IMR-90 (cell line): ENCODE results near the gene MARK2. TPM values are rescaled to one million over a fixed set of nuclear protein-coding genes. Genes with fewer than 3 reads are reported as not detected.

Experiments used
- ATAC-seq: fragments of 200-7000 bp; cut with Tn5 transposase; 2 replicates; pipeline ENCODE4 v1.9.1; 2020; ENCODE audit warnings: low read depth, mild to moderate bottlenecking, moderate library complexity
- BruUV-seq: library from RNA; stranded (reverse); fragments of 400-500 nt; replicated peaks from 2 replicates; lab custom pipeline; 2021; lab: Mats Ljungman, UMichigan
- CTCF ChIA-PET: fragments of 300-600 bp; formaldehyde crosslinking; extraction: SDS; loops from one replicate; lab custom pipeline; 2021; ENCODE audit warnings: antibody characterized with exemption; lab: Yijun Ruan, JAX
- POLR2A ChIA-PET: fragments of 300-600 bp; sonication (Branson Sonifier 250); formaldehyde crosslinking; loops from one replicate; lab custom pipeline; 2022; ENCODE audit warnings: antibody characterized with exemption; ENCODE audit not compliant: unreplicated experiment; lab: Charles Lee
- DNase-seq: peaks from one replicate; pipeline ENCODE4 v3.0.0; 2013
- H2AFZ ChIP-seq: replicated peaks from 2 replicates; pipeline ENCODE3; 2013; ENCODE audit warnings: low read length, mild to moderate bottlenecking; ENCODE audit not compliant: poor library complexity
- H2AK5ac ChIP-seq: 2 replicates; pipeline ENCODE4 v1.6.1; 2013; ENCODE audit warnings: low read depth, low read length, inconsistent platforms
- H2AK9ac ChIP-seq: replicated peaks from 2 replicates; pipeline ENCODE3; 2013; ENCODE audit warnings: mild to moderate bottlenecking, low read depth, low read length, moderate library complexity; ENCODE audit not compliant: poor library complexity
- H2BK120ac ChIP-seq: 2 replicates; pipeline ENCODE4 v1.6.1; 2013; ENCODE audit warnings: low read depth, low read length, inconsistent platforms
- H2BK15ac ChIP-seq: 3 replicates; pipeline ENCODE4 v1.6.1; 2013; ENCODE audit warnings: low read depth, low read length, inconsistent platforms
- H2BK20ac ChIP-seq: 2 replicates; pipeline ENCODE4 v1.6.1; 2013; ENCODE audit warnings: low read depth, mild to moderate bottlenecking, inconsistent platforms, low read length, moderate library complexity
- H2BK5ac ChIP-seq: 2 replicates; pipeline ENCODE4 v1.6.1; 2013; ENCODE audit warnings: mild to moderate bottlenecking, low read depth, low read length, inconsistent platforms; ENCODE audit not compliant: poor library complexity, severe bottlenecking
- H3K14ac ChIP-seq: replicated peaks from 2 replicates; pipeline ENCODE4 v1.6.1; 2013; ENCODE audit warnings: low read depth, low read length, inconsistent platforms
- H3K18ac ChIP-seq: 2 replicates; pipeline ENCODE4 v1.6.1; 2013; ENCODE audit warnings: low read depth, low read length, control low read depth
- H3K23ac ChIP-seq: 2 replicates; pipeline ENCODE4 v1.6.1; 2013; ENCODE audit warnings: low read depth, low read length, inconsistent platforms
- H3K27ac ChIP-seq: 2 replicates; pipeline ENCODE4 v1.5.1; 2013; ENCODE audit warnings: mild to moderate bottlenecking, control low read depth, low read length; ENCODE audit not compliant: insufficient read depth
- H3K27me3 ChIP-seq: 2 replicates; pipeline ENCODE4 v1.6.1; 2013; ENCODE audit warnings: low read length; ENCODE audit not compliant: control insufficient read depth, insufficient read depth
- H3K36me3 ChIP-seq: 2 replicates; pipeline ENCODE4 v1.6.1; 2013; ENCODE audit warnings: low read length, mixed read lengths; ENCODE audit not compliant: control insufficient read depth, insufficient read depth
- H3K4ac ChIP-seq: 2 replicates; pipeline ENCODE4 v1.6.1; 2013; ENCODE audit warnings: low read depth, low read length, inconsistent platforms
- H3K4me1 ChIP-seq: 2 replicates; pipeline ENCODE4 v1.6.1; 2013; ENCODE audit warnings: low read length, mixed read lengths; ENCODE audit not compliant: control insufficient read depth, insufficient read depth
- H3K4me2 ChIP-seq: 2 replicates; pipeline ENCODE4 v1.6.1; 2013; ENCODE audit warnings: low read depth, mild to moderate bottlenecking, control low read depth, low read length, moderate library complexity
- H3K4me3 ChIP-seq: 2 replicates; pipeline ENCODE4 v1.5.1; 2013; ENCODE audit warnings: low read depth, mild to moderate bottlenecking, control low read depth, low read length, moderate library complexity; ENCODE audit not compliant: insufficient read depth
- H3K56ac ChIP-seq: 2 replicates; pipeline ENCODE4 v1.6.1; 2013; ENCODE audit warnings: low read length, inconsistent platforms; ENCODE audit not compliant: insufficient read depth; ENCODE audit errors: extremely low read depth
- H3K79me1 ChIP-seq, 2 experiments: 2 replicates each; pipeline ENCODE4 v1.6.1; 2013; ENCODE audit warnings: low read length in 2 of 2, inconsistent platforms in 1 of 2, low read depth in 1 of 2
- H3K9ac ChIP-seq: 2 replicates; pipeline ENCODE4 v1.6.1; 2013; ENCODE audit warnings: low read depth, low read length, control low read depth
- H3K9me1 ChIP-seq: 2 replicates; pipeline ENCODE4 v1.6.1; 2013; ENCODE audit warnings: low read length, inconsistent platforms; ENCODE audit not compliant: insufficient read depth
- H3K9me3 ChIP-seq: 2 replicates; pipeline ENCODE4 v1.6.1; 2013; ENCODE audit warnings: low read length; ENCODE audit not compliant: control insufficient read depth, insufficient read depth
- H4K20me1 ChIP-seq: 2 replicates; pipeline ENCODE4 v1.6.1; 2013; ENCODE audit warnings: low read length, inconsistent platforms; ENCODE audit not compliant: insufficient read depth
- H4K5ac ChIP-seq: 2 replicates; pipeline ENCODE4 v1.6.1; 2013; ENCODE audit warnings: mild to moderate bottlenecking, low read depth, low read length, control low read depth
- H4K8ac ChIP-seq, 2 experiments: 2 replicates each; pipeline ENCODE4 v1.6.1; 2013; ENCODE audit warnings: low read depth in 2 of 2, low read length in 2 of 2, control low read depth in 1 of 2, inconsistent platforms in 1 of 2
- H4K91ac ChIP-seq: 2 replicates; pipeline ENCODE4 v1.6.1; 2013; ENCODE audit warnings: low read depth, low read length, inconsistent platforms; ENCODE audit not compliant: insufficient read depth
- BHLHE40 ChIP-seq: fragments of 150-350 bp; IDR thresholded peaks from 2 replicates; pipeline ENCODE4 v1.6.1; 2016; ENCODE audit warnings: mild to moderate bottlenecking, low read depth, low read length
- CEBPB ChIP-seq: IDR thresholded peaks from 2 replicates; pipeline ENCODE4 v1.6.1; 2012; ENCODE audit warnings: low read depth, low read length, improper control_type of control experiment
- CHD1 ChIP-seq: IDR thresholded peaks from 2 replicates; pipeline ENCODE4 v1.6.1; 2012; ENCODE audit warnings: low read depth, low read length, improper control_type of control experiment
- ELK1 ChIP-seq: fragments of 150-350 bp; IDR thresholded peaks from 2 replicates; pipeline ENCODE4 v1.6.1; 2016; ENCODE audit warnings: low read depth, mild to moderate bottlenecking, low read length, moderate library complexity, borderline replicate concordance
- FOS ChIP-seq: fragments of 150-350 bp; IDR thresholded peaks from 2 replicates; pipeline ENCODE4 v1.6.1; 2016; ENCODE audit warnings: low read depth, low read length
- MAFK ChIP-seq: IDR thresholded peaks from 2 replicates; pipeline ENCODE4 v1.6.1; 2012; ENCODE audit warnings: low read depth, low read length, improper control_type of control experiment
- MAZ ChIP-seq: IDR thresholded peaks from 2 replicates; pipeline ENCODE4 v1.6.1; 2012; ENCODE audit warnings: low read depth, mild to moderate bottlenecking, low read length, improper control_type of control experiment, moderate library complexity, borderline replicate concordance
- NFE2L2 ChIP-seq: fragments of 150-350 bp; IDR thresholded peaks from 2 replicates; pipeline ENCODE4 v1.6.1; 2016; ENCODE audit warnings: low read depth, mild to moderate bottlenecking, low read length
- POLR2A ChIP-seq: IDR thresholded peaks from 2 replicates; pipeline ENCODE4 v1.6.1; 2012; ENCODE audit warnings: mild to moderate bottlenecking, low read depth, low read length
- RAD21 ChIP-seq: IDR thresholded peaks from 2 replicates; pipeline ENCODE4 v1.6.1; 2012; ENCODE audit warnings: low read length, improper control_type of control experiment
- RCOR1 ChIP-seq: IDR thresholded peaks from 2 replicates; pipeline ENCODE4 v1.6.1; 2012; ENCODE audit warnings: mild to moderate bottlenecking, low read length, improper control_type of control experiment; ENCODE audit not compliant: insufficient replicate concordance
- SMC3 ChIP-seq: fragments of 150-350 bp; IDR thresholded peaks from 2 replicates; pipeline ENCODE4 v1.6.1; 2016; ENCODE audit warnings: low read depth, mild to moderate bottlenecking, antibody characterized with exemption, low read length, moderate library complexity
- USF2 ChIP-seq: fragments of 150-350 bp; IDR thresholded peaks from 2 replicates; pipeline ENCODE4 v1.6.1; 2017; ENCODE audit warnings: mild to moderate bottlenecking, antibody characterized with exemption, low read length, low read depth
- WGBS, 2 experiments: methylation state at CpG; one replicate each; pipeline versions ENCODE4 v1.1.5 to v1.1.7; 2013; ENCODE audit warnings: missing lambda C conversion rate in 2 of 2; ENCODE audit not compliant: insufficient read length in 1 of 2; ENCODE audit errors: extremely low coverage in 2 of 2; 5-methylcytosine and 5-hydroxymethylcytosine counted together
- dilution Hi-C: fragments of 300-500 bp; cut with HindIII; formaldehyde crosslinking; loops from one replicate; pipeline ENCODE4 v1.14.3; 2018; ENCODE audit warnings: low sequenced_read_pairs; ENCODE audit not compliant: unreplicated experiment
- in situ Hi-C: fragments of 300-500 bp; cut with MboI; formaldehyde crosslinking; loops from 3 replicates; pipeline ENCODE4 v1.14.3; 2019; ENCODE audit warnings: low sequenced_read_pairs, inconsistent platforms, mixed read lengths
- intact Hi-C: fragments of 100-400 bp; cut with micrococcal nuclease; formaldehyde crosslinking; loops from 2 replicates; pipeline ENCODE4 v1.10.0; 2022
- polyA plus RNA-seq, 3 experiments: library from polyadenylated mRNA; depleted of rRNA; stranded (reverse); fragments of >200 nt; gene quantifications; 2 replicates each; pipeline ENCODE4 v1.2.3, GENCODE V29; 2012; ENCODE audit warnings: low replicate concordance in 1 of 3
- total RNA-seq: library from RNA; depleted of rRNA; stranded (reverse); fragments of >200 nt; gene quantifications from 2 replicates; pipeline ENCODE4 v1.2.3, GENCODE V29; 2012
- TF ChIP-seq, protein P1 (sequence below): conservative IDR thresholded peaks from 2 replicates; pipeline ENCODE4 v1.5.1; 2012; ENCODE audit warnings: mild to moderate bottlenecking, low read depth, low read length, improper control_type of control experiment

MARK2 gene
- total and polyA plus RNA-seq, 2 of the 4 experiments (the other 2 are of a cell fraction), result 6.6 to 17.3 TPM

DNA sequence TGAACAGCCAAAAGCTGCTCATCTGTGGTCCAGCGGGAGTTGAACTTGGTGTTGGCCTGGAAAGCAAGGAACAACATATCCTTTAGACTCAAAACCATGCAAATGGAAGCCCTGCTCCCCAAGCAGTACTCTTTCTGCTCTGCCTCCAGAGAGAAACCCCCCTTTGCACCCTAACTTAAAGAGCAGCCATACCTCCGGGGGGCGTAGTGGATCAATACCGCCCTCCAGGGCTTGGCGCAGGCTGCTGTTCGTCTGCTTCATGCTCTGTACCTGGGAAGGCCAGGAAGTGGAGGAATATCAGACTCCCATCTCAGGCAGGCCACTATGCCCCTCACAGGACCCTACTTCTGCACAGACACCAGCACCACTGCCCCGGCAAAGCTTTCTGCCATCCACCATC, 73.8 kb downstream of the MARK2 start:
- H3K36me3 ChIP-seq, result peaks cover 16% of the 10 kb centered on the region; the same call in 1 of the 2 replicates
- H4K91ac ChIP-seq, result no peak overlapping the region
- dilution Hi-C loops (no loop called here), in situ Hi-C loops (no loop called here), intact Hi-C loops (no loop called here)
- no peak overlapping the region for H2AFZ ChIP-seq
- 97% methylated on average over 4 of the region's 7 CpGs; no CpG with 5 or more reads in 1 of the 2 experiments for WGBS, 2 experiments
- no peak overlapping the region for H2BK5ac ChIP-seq
- H3K79me1 ChIP-seq, result peaks cover 0 to 3% of the 10 kb centered on the region in 2 experiments; a peak in 2 of 4 replicates
- H3K18ac ChIP-seq, result no peak overlapping the region
- no peak overlapping the region for H2BK15ac ChIP-seq
- CTCF ChIA-PET, result no interaction called here
- no peak overlapping the region for H3K4me2 ChIP-seq
- DNase-seq (no peak), ATAC-seq (no peak)
- no peak overlapping the region for H4K5ac ChIP-seq
- no peaks in the 10 kb centered on the region for H3K27me3 ChIP-seq
- H3K14ac ChIP-seq, result no peak overlapping the region
- POLR2A ChIA-PET, result no interaction called here
- BruUV-seq, result no TSS peak
- no peak overlapping the region for H3K27ac ChIP-seq
- no peak overlapping the region for H2BK120ac ChIP-seq
- no peak overlapping the region for H3K9ac ChIP-seq
- no peak overlapping the region for H2AK9ac ChIP-seq
- no peak overlapping the region for H4K8ac ChIP-seq
- no peak overlapping the region for H3K4me3 ChIP-seq
- no peaks in the 10 kb centered on the region for H3K9me1 ChIP-seq
- H3K23ac ChIP-seq, result no peak overlapping the region
- H2AK5ac ChIP-seq, result no peak overlapping the region
- H2BK20ac ChIP-seq, result no peak overlapping the region
- TF ChIP-seq ELK1, result no peak
- no peak for TF ChIP-seq NFE2L2
- no peak for TF ChIP-seq USF2
- no peak for TF ChIP-seq CHD1
- TF ChIP-seq SMC3, result no peak
- no peak for TF ChIP-seq RAD21
- no peak for TF ChIP-seq POLR2A
- TF ChIP-seq FOS, result no peak
- TF ChIP-seq BHLHE40, result no peak
- no peak for TF ChIP-seq CEBPB
- TF ChIP-seq, protein P1, sequence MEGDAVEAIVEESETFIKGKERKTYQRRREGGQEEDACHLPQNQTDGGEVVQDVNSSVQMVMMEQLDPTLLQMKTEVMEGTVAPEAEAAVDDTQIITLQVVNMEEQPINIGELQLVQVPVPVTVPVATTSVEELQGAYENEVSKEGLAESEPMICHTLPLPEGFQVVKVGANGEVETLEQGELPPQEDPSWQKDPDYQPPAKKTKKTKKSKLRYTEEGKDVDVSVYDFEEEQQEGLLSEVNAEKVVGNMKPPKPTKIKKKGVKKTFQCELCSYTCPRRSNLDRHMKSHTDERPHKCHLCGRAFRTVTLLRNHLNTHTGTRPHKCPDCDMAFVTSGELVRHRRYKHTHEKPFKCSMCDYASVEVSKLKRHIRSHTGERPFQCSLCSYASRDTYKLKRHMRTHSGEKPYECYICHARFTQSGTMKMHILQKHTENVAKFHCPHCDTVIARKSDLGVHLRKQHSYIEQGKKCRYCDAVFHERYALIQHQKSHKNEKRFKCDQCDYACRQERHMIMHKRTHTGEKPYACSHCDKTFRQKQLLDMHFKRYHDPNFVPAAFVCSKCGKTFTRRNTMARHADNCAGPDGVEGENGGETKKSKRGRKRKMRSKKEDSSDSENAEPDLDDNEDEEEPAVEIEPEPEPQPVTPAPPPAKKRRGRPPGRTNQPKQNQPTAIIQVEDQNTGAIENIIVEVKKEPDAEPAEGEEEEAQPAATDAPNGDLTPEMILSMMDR, result no peak
- no peak for TF ChIP-seq RCOR1
- TF ChIP-seq MAFK, result no peak
- no peak for TF ChIP-seq MAZ
- H3K56ac ChIP-seq, result no peak overlapping the region
- H4K20me1 ChIP-seq, result no peaks in the 10 kb centered on the region
- H3K4me1 ChIP-seq, result peaks cover 10% of the 10 kb centered on the region
- no peak overlapping the region for H3K4ac ChIP-seq
- H3K9me3 ChIP-seq, result no peaks in the 10 kb centered on the region
